Stimulated activated CD4-positive, alpha-beta T cell treated with anti-CD3 and anti-CD28 coated beads, Interleukin-4, amount 100 ng/mL, for 48 hours (primary cell): ENCODE results near the gene COL7A1.

Experiments used
- DNase-seq, 2 donors: peaks; one replicate each; pipeline ENCODE4 v3.0.0-alpha.2; 2020; ENCODE audit warnings: low read depth in 2 of 2

COL7A1 gene

DNA sequence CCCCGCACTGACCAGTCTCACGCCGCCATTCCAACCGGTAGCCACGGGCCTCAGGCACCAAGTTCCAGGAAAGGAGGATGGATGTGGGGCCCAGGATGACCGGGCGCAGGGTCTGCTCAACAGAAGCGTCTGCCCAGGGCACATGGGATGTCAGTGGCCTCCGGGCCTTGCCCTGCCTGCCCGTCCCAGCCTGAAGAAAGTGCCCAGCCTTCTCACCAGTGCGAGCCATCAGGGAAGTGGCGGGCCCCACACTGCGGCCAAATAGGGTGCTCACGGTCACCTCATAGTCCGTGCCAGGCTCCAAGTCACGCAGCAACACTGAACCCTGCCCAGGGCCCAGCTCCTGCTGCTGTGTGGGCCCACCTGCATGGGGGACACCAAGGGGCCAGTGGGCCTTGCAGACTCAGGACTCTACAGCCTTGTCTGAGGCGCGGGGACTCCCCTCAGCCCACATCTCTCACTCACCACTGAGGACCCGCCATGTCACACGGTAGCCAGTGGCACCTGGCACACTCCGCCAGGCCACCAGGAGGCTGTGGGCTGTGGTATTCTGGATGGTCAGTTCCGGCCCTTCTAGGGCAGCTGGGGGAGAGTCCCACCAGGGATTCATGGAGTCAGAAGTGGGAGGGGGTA lies 3.1 kb downstream of the COL7A1 start:
- no peak for DNase-seq

DNA sequence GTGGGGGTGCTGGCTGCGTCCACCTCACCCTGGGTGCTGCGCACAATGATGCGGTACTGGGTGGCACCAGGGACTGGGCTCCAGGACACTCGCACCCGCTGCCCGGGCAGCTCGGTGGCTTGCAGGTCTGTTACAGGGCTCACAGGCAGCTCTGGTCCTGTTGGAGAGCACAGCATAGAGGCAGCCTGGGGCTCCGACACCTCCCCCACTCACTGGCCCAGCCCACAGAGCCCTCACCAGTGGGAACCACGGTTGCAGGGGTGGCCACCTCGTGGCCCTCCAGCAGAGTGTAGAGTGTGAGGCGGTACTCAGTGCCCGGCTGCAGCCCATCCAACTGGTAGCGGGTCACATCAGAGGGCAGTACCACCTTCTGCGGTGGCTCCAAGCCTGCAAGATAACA lies 3.7 kb downstream of the COL7A1 start:
- no peak for DNase-seq

DNA sequence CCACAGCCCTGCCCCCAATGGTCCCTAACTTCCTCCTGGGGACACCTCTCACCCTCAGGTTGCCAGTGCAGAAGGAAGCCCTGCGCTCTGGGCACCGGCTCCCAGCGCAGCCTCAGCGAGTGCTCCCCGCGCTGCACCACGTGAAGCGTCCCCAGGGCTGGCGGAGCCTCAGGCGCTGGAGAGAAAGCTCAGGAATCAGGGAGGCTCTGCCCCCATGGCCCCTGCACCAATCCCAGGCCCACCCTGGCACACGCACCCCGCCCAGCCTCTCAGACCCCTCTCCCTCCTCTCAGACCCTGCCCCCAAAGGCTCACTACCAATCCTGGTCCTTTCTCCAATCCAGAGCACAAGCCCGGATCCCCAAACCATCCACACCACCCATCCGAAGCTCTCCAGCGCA lies 6.9 kb downstream of the COL7A1 start:
- DNase-seq, result no peak

DNA sequence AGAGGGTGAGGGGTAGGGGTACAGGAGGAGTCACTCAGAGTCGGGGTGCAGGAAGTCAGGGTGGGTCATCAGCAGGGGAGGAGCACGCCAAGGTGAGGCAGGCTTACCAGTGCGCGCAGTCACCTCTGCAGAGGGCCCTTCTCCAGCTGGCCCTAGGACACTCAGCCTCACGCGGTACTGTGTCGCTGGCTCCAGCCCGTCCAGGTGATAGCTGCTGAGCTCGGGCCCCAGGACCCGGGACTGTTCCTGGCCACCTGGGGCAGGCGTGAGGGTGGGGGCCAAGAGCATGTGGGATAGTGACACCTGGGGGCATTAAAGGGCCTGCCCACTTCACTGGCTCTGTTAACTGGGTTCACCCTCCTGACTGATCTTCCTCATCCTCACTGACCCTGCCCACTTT lies 7.4 kb downstream of the COL7A1 start:
- no peak for DNase-seq

DNA sequence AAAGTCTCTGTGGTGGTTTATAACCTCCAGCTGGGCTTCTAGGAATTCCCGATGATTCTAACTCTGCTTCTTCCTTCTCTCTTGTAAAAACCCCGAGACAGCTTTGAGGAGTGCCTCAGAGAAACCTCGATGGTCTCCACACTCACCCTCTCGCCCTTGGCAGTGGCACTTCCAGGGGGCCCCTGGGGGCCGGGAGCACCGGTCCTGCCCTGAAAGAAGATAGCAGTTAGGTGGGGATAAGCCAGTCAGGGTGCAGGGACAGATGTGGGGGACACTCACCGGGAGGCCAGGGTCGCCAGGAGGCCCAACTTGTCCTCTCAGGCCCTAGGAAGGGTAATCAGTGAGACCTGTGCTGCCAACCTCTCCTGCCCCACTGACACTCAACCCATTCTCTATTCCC lies 9.7 kb downstream of the COL7A1 start:
- no peak for DNase-seq

DNA sequence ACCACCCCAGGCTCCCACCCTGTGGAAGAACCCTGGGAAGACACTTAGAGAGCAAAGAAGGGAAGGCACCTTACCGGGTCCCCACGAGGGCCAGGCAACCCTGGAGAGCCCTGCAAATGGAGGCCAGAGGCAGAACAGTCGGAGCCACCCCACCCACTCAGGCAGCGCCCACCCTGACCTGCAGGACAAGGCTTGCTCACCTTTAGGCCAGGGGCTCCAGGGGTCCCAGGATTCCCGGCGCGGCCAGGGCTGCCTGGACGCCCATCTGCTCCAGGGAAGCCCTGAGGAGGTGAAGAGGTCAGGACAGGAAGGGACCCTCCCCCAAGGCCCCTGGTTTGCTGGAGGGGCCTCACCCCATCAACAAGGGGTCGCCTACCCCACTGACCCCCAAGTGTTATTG lies 10.3 kb downstream of the COL7A1 start:
- no peak for DNase-seq

DNA sequence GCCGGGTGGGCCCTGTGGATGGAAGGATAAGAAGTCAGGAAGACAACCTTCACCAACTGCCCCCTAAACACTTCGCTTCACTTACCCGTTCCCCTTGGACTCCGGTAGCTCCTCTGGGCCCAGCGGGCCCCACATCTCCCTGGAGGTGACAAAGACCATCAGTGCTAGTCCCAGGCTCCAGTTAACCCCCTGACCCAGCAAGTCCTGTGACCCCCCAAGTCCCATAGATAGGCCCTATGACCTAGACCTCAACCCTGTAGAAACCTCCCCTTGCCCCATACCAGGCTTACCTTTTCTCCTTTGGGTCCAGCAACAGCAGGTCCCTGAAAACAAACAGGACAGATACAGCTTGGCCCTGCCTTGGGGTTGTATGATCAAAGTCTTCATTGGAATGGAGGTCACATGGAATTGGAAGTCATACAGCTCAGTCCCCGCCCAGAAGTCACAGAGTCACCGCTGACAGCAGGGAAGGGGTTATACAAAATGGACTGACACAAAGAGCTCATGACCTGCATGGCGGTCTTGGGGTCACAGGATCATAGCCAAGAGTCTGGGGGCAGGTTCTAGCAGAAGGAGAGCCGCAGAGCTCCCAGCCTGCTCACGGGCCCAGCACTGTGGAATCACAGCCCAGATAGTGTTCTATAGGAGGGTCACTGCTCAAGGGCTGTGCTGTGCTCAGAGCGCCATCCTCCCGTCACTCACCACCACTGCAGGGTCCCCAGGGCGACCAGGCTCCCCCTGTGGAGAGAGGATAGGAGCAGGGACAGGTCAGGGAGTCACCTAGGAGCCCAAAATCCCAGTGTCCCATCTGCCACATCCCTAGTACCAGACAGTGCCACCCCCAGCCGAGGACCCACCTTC lies 13.3 kb downstream of the COL7A1 start:
- DNase-seq, result no peak

DNA sequence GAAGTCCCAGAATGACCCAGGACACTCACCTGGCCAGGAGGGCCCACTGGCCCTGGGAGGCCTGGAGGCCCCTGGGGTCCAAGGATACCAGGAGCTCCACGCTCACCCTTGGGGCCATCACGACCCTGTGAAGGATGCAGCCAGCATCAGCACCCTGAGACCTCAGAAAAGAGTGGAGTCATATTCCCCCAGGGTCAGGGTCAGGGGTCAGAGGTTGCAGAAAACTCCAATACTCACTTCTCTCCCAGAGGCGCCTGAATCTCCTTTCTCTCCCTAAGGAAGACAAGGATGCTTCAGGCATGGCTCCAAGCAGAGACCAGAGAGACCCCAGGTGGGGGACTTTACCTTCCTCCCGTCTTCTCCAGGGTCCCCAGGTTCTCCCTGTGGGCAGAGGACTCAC lies 18.5 kb downstream of the COL7A1 start:
- no peak for DNase-seq

DNA sequence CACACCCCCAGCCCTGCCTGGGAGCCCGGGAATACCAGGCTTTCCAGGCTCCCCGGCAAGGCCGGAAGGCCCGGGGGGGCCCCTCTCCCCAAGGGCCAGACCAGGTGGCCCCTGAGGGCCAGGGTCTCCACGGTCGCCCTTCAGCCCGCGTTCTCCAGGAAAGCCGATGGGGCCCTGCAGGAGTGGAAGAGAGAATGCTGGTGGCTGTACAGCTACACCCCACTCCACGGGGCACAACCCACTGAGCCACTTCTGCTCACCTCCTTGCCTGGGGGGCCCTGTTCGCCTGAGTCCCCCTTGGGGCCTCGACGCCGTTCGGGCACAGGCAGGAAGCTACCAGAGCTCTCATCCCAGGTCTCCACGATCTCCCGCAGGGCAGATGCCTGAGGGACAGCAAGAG lies 19.8 kb downstream of the COL7A1 start:
- DNase-seq, result no peak

DNA sequence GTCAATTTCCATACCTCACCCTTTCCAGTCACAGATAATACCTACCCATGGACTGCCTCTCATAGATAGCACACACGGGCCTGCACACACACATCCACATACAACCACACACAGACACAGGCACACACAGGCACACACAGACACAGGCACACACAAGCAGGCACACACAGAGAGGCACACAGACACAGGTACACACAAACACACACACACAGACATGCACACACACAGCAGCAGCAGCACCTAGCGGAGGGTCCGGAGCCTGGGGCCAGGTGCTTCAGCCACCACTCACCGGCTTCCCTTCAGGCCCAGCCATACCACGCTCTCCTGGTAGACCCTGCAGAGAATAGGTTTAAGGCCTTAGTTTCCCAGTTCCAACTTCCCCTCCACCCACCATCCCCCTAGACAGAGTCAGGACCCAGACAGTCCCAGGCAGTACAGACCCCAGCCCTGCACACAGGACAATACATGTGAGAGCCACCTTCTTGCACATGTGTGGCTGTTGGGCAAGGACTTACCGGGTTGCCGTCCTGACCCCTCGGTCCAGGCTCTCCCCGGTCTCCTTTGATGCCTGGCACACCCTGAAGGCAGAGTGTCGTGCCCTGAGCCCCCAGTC lies 21.1 kb downstream of the COL7A1 start:
- no peak for DNase-seq

DNA sequence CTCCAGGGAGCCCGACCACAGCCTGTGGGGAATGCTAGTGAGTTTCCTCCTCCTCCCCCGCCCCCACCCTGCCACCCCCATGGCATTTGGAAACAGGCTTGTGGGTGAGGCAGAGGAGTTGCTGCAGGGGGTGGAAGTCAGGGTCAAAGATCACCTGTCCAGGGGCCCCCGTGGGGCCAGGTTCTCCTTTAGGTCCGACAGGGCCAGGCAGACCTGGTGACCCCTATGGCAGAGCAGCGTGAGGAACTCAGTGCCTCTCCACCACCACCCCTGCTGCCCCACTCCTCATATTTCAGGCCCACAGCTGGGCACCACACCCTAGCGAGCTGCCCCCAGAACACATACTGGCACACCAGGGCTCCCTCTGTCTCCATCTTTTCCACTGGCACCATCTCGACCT lies 22.6 kb downstream of the COL7A1 start:
- DNase-seq, result no peak

DNA sequence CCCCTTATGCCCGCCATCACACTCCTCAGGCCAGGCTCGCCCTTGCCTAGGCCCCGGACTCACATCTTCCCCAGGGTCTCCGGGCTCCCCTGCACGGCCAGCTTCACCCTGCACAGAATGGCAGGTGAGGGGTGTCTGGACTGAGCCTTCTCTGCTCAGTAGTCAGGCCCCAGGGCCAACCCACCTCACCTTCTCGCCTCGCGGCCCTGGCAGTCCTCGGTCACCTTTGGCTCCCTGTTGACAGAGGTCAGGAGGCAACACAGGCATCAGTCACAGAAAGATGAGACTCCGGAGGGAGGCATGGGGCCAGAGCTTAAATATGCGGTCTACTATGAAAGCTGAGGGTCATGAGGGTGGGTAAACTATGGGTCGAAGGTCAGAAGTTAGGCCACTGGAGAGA lies 23.2 kb downstream of the COL7A1 start:
- no peak for DNase-seq

DNA sequence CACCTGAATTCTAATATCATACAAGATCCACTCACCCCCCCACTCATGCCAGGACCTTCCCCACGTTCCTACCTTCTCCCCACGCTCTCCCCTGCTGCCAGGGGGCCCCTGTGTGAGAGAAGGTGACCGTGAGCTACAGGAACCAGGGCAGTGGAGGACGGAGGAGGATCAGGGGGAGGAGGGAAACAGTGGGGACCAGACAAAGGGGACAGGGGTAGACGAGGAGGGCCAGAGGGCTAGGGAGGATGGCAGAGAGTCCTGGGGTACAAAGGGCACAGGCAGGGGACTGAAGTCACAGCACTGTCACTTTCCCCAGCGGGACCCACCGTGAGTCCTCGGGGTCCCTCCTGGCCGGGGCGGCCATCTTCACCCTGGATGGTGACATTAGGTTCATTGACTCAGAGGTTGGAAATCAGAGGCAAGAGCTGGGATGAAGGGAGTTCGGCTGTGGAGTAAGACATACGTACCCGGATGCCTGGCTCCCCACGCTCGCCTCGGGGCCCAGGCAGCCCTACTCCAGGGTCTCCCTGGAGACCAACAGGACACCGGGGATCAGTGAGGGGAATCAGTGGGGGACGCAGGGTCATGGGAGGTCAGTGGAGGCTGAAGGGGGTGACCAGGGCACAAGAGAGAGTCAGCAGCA lies 25.2 kb downstream of the COL7A1 start:
- no peak for DNase-seq

DNA sequence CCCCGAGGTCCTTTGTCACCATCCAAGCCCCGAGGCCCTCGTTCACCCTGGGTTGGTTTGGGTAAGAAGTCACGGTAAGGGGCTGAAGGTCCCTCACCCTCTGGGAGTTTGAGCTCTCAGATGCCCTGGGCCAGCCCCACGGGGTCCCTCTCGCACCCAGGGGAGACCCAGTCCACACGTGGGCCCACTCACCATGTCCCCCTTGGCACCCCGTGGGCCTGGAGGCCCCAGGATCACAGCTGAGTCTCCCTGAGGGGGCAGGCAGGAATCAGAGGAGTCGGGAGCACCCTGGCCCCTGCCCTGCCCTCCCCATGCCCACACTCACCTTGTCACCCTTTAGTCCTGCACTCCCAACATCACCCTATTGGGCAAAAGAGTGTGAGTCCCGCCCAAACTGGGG lies 25.7 kb downstream of the COL7A1 start:
- DNase-seq, result no peak

DNA sequence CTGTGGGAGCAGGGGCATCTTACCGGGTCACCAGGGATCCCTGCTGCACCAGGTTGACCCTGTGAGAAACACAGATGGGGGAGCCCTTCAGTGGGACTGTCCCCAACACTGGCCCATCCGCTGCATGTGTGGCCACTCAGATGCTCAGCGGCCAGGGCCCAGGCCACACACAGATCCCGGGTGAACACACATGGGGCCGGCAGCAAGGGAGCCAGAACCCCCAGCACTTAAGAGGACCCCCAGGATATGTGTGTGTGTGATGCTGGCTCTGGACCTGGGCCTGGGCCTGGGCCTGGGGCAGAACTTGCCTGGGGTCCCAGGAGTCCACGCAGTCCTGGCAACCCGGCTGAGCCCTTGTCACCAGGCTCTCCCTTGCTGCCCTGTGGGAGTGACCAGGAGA lies 26.7 kb downstream of the COL7A1 start:
- no peak for DNase-seq

DNA sequence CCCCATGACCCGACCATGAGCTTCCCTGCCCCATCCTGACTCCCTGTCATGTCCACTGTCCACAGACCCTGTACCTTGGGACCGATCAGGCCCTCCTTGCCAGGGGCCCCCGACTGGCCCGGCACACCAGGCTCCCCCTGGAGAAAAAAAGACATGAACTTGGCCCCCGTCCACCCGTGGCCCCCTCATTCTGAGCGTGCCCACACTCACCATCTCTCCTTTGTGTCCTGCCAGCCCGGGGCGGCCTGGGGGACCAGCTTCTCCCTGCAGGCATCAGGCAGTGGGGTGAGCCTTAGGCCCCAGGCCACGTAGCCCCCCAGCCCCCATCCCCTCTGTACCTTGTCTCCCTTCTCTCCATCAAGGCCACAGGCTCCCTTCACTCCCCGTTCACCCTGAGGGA lies 27.6 kb downstream of the COL7A1 start:
- DNase-seq, result no peak

DNA sequence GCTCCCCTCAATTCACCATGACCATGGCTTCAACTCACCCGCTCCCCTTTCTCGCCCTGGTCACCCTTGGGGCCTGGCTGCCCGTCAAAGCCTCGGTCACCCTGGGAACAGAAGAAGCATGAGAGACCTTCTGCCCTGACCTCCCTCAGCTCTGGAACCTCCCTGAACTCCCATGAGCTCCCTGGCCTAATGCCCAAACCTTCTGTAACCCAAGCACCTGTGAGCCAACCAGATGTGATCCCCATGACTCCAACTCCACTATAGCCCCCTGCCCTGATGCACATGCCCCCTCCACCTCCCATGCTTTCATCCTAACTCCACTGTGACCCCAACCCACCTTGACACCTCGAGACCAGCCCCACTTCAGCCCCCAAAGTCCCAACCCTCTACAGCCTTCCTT lies 28.0 kb downstream of the COL7A1 start:
- DNase-seq, result no peak

DNA sequence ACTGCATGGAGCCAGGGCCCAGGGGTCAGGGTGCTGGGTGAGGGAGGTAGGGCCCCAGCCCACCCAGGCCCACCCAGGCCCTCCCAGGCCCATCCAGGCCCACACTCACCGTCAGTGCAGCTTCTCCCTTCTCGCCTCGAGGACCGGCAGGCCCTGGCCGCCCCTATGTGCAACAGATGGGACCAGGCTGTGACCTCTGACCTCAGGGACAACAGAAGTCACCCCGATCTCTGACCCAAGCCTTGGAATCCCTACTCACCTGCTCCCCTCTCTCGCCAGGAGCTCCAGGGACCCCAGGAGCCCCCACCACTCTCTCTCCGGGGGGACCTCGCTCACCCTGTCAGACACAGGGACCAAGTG lies 28.7 kb downstream of the COL7A1 start:
- no peak for DNase-seq

DNA sequence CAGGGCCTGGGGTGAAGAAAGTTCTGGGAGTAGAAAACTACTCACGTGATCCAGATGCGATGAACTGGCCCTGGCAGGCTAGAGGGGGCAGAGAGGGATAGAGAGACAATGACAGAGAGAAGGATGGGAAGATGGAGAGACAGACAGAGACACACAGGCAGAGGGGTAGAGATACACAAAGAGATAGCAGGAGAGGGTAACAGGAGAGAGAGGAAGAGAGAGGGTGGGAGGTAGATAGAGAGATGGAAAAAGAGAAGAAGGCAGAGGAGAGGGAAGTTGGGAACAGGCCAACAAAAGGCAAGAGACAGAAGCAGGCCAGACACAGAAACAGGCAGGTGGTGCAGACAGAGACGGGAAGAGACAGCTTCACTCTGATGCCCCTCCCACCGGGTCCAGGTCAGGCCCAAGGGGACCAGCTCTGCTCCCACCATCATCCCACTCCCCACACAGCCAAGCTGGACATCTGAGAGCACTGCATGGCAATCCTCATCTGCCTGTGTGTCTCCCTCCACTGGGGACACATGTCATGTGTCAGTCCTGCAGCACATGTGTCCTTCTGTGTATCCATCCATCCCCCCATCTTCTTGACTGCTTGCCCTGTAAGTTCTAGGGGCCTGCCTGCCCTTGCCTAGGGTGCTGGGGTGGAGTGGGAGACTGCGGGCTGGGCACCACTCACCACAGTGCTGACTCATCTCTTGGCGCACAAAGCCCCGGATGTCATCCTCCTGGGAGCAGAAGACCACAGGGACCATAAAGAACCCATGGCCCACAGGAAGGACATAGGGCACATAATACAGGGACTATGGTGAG lies 29.3 kb downstream of the COL7A1 start:
- DNase-seq, result no peak

DNA sequence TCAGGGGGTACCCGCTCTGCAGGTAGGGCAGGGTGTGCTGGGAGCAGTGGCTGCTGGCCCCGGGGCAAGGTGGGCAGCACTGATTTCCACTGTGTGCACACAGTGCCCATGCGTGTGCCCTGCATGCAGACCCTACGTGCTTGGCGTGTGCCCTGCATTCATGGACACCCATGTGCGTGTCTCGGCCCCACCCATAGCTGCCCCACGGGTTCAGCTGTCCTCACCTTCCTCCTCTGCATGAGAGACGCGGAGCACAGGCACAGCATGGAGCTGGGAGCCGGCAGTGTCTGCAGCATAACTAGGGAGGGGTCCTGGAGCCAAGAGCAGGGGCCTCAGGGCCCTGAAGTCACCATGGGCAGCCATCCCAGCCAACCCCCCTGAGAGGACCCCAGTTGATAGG lies 29.9 kb downstream of the COL7A1 start:
- DNase-seq, result no peak

DNA sequence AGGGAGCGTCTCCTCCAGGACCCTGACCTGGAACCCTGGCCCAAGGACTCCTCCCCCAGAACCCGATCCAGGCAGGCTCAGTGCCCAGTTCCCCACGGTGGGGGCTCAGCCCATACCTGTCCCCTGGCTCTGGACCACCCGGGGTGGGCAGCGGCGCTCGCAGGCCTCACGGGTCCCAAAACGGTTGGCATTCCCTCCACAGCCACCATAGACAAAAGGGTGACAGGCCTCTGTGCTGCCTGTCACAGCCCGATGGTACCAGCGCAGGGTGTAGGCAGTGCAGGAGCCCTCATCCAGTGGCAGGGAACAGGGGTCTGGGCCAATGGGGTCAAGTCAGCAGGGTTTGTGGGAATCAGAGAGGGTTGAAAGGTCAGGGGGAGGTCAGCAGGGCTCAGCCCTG lies 30.5 kb downstream of the COL7A1 start:
- no peak for DNase-seq

DNA sequence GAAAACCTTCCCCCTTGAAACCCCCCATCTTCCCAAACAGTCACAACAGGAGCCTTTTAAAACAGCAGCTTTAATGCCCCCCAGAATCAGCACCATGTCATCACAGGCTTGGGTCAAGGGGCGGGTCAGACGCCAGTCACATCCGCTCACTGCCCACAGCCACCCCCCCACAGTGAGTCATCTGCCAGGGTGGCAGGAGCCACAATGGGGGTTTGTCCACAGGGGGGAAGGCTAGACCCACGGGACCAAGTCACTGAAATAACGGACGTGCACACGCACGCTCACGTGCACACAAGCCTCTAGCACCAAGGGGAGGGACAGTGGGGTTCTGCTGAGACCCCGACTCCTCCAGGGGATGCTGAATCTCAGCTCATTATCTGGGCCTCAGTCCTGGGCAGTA lies 31.1 kb downstream of the COL7A1 start:
- DNase-seq, result no peak
